SK-N-DZ (cell line): ENCODE measurements around the gene ALLC.

Experiments
- DNase-seq: peaks from one replicate; pipeline ENCODE4 v3.0.0-alpha.2; 2015; ENCODE audit warnings: low spot score

ALLC gene

DNA sequence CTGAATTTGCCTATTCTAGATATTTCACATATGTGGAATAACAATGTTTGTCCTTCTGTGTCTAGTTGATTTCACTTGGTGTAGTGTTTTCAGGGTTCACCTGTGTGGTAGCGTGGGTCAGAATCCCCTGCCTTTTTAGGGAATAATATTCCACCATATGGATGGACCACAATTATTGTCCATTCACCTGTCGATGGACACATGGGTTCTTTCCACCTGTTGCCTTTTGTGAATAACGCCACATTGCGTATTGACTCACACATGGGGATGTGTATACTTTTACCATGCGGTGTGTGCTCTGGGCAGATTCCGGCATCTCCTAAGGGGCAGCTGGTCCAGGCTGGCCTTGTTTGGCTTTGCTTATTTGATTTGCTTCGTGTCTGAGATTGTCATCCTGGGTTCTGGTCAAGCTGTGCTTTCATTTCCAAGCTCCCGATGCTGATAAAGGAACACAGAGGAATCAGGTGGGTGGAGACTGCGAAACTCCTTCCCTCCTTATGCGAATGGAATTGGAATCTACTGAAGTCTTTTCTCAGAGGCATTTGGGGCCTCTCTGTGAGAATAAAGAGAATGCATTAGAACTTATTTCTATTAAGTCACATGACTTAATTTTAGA, 18.9 kb upstream of the ALLC start:
- no peak for DNase-seq

DNA sequence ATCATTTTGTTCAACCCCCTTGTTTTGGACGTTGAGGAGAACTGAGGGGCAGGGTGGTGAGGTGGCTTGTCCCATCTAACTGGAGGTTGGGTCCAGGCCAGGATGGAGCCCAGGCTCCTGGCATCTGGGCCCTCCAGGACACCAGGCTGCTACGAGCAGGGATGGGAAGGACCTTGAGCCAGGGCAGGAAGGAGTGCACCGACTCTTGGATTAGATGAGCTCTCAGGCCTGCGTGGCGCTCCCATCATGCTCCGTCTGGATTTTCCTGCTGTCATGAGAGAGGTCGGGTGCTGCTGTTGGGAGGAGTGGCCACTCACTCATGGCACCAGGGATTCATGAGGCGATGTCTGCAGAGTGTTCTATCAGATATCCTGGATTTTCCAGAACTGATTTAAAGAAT, 18.3 kb upstream of the ALLC start:
- peak; percentile 45 for DNase-seq

GRCh38 chr2:3641181-3641580, 16.8 kb upstream of the ALLC start:
- no peak for DNase-seq

GRCh38 chr2:3641841-3642421, 16.1 kb upstream of the ALLC start:
- DNase-seq, result no peak

DNA sequence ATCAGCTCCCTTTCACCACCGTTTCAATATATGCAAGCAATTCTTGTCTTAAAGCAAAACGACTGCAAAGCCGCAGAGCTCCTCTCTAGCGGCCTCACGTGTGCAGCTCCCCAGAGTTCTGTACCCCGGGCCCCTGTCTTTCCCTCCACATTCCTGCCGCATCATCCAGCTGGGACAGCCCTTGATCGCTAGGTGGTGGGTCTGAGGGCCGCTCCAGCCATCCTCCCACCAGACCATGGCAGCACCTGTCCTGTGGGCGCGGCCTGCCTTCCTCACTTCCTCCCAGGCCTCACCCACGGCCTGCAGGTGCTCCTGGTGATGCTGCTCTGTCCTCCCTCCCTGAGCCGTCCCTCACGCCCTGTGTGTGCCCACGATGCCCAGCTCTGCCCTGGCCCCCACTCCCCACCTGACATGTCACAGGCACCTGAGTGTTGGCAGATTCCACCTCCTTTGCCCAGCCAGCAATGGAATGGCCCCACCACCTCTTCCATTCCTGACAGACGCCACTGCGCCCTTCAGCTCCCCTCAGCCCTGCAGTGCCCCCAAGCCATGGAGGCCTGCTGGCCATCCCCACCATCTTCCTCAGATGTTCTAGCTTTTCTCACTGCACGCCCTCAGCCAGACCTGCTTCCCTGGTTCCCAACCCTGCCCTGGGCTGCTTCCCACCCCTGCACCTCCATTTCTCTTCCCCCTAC, 15.3 kb upstream of the ALLC start:
- DNase-seq, result no peak

GRCh38 chr2:3643371-3644245, 14.4 kb upstream of the ALLC start:
- DNase-seq, result no peak

DNA sequence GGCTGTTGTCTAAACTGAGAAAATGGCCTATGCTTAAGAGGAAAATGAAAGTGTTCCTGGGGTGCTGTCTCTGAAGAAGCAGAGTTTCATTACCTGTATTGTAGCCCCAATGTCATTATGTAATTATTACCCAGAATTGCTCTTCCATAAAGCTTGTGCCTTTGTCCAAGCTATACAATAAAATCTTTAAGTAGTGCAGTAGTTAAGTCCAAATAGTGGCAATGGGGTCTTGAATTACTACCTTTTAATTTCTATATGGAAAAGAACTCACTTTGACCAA, 13.8 kb upstream of the ALLC start:
- DNase-seq, result no peak

DNA sequence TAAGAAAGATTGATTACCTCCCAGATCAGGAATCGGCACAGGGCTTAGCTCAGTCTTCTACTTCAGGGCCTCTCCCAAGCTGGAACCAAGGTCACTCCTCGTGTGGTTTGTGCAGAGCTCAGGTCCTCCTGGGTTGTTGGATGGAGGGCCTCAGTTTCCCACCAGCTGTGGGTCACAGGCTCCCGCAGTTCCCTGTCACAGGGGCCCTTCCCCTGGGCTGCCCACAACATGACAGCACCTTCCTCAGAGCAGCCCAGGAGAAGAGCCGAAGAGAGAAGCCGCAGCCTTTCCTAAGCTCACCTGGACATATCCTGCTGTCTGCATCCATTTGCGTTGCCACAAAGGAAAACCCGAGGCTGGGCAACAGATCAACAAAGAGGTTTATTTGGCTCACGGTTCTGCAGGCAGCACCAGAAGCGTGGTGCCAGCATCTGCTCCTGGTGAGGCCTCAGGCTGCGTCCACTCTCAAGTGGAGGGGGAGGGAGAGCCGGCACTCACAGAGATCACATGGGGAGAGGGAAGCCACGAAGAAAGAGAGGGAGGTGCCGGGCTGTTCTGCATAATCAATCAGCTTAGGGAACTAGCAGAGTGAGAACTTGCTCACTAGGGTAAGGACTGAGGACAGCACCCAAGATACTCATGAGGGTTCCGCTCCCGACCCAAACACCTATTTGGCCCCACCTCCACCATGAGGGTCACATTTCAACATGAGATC, 13.0 kb upstream of the ALLC start:
- DNase-seq, result no peak

GRCh38 chr2:3645745-3646389, 12.1 kb upstream of the ALLC start:
- DNase-seq, result no peak

- DNase-seq, result no peak
Observed at GRCh38 chr2:3646446-3646845, 11.6 kb upstream of the ALLC start.

GRCh38 chr2:3647246-3647645, 10.8 kb upstream of the ALLC start:
- DNase-seq, result no peak

- no peak for DNase-seq
Observed at GRCh38 chr2:3647831-3648651, 10.0 kb upstream of the ALLC start.

DNA sequence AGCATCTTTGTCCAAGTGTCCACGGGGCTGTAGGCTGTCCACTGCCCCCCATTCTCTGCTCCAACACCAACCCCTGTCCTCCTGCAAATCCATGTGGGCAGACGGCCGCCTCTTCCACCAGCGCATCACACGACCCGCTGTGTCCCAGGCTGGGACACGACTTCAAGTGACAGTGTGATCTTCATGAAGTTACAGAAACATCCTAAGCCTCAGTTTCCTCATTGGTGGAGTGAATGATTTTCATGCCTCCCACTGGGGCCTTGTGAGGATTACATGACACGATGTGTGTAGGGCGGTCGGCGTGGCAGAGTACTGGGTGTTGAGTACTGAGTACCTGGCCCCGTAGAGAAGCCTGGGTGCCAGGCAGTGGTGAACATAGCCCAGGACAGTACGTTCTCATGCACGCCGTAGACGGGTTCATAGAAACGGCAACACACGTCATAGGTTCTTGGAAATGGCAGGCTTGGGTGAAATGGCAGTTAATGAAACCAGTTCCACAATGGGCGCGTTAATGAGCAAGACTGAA, 9.3 kb upstream of the ALLC start:
- DNase-seq, result no peak

- no peak for DNase-seq
Observed at GRCh38 chr2:3649581-3649980, 8.4 kb upstream of the ALLC start.

DNA sequence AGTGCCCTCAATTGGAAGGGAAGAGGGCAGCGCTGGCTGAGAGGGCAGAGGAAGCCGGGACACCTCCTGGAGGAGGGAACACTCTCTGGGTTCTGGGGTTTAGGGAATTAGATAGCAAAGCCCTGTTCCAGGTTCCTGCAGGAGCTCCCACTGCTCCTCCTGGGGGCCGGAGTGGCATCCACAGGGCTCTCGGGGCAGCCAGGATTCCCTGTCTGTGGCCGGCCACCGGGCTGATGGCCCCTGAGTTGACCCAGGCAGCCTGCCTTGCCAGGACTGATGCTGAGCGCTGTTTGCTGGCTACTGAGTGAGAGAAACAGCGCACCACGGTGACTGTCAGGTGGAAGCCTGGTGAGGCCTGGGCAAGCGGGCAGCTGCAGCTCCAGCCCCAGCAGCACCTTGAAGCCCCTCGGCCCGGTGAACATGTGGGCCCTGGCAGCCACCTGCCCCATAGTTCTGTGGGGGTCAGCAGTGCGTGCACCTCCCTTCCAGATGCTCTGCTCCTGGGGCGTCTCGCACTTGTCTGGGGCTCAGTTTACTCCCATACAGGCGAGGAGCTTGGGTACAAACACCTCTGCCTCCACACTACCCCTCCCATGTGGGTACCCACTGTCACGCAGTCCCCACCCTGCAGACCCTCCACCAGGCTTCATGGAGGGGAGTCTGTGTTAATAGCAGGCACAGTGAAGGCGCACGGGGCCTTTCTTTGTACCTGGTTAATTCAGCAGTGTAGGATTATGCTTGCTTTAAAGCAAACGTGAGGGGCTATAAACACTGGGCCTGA, 7.7 kb upstream of the ALLC start:
- DNase-seq, result no peak

GRCh38 chr2:3651691-3652648, 6.0 kb upstream of the ALLC start:
- peak; percentile 96 for DNase-seq

- DNase-seq, result no peak
Observed at GRCh38 chr2:3652896-3653625, 4.9 kb upstream of the ALLC start.

DNA sequence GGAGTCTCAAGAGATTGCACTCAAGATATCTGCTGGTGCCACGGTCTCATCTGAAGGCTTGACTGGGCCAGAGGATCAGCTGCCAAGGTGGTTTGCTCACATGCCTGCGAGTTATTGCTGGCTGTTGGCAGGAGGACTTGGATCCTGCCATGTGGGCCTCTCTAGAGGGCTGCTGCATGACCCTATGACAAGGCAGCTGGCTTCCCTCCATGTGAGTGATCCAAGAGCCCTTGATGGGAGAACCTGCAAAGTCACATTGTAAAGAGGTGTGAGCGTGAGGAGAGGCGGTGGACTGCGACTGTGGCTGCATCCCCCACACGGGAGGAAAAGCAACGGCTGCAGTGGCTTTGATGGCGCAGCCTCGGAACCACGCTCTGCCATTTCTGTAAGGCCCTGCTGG, 4.0 kb upstream of the ALLC start:
- DNase-seq, result no peak
